Chondrocyte (in vitro differentiated cells): ENCODE measurements around the gene SERPINB4. TPM values are rescaled to one million over a fixed set of nuclear protein-coding genes. Genes with fewer than 3 reads are reported as not detected.

Experiments
- DNase-seq: peaks from one replicate; pipeline ENCODE4 v3.0.0; 2021; ENCODE audit warnings: mixed read lengths, low spot score
- H3K27ac Mint-ChIP-seq: one replicate; pipeline ENCODE4 v1.8.0; 2021; ENCODE audit warnings: mild to moderate bottlenecking, moderate library complexity, mixed read lengths; ENCODE audit not compliant: unreplicated experiment
- H3K27me3 Mint-ChIP-seq: 2 replicates; pipeline ENCODE4 v1.8.0; 2021; ENCODE audit warnings: low read depth, mixed read lengths
- H3K36me3 Mint-ChIP-seq: 2 replicates; pipeline ENCODE4 v1.8.0; 2021; ENCODE audit warnings: low read depth, mixed read lengths
- H3K4me1 Mint-ChIP-seq: 2 replicates; pipeline ENCODE4 v1.8.0; 2021; ENCODE audit warnings: low read depth, mild to moderate bottlenecking, mixed read lengths
- H3K4me3 Mint-ChIP-seq: one replicate; pipeline ENCODE4 v1.8.0; 2021; ENCODE audit warnings: mild to moderate bottlenecking, moderate library complexity, mixed read lengths; ENCODE audit not compliant: unreplicated experiment
- H3K9me3 Mint-ChIP-seq: 2 replicates; pipeline ENCODE4 v1.8.0; 2021; ENCODE audit warnings: low read depth, mixed read lengths
- total RNA-seq: library from RNA; stranded (reverse); gene quantifications from 3 replicates; pipeline ENCODE4 v1.2.1, GENCODE V29; 2021
- TF ChIP-seq, protein P1 (sequence below): fragments of 200-600 bp; sonication (generic); IDR thresholded peaks from 2 replicates; pipeline ENCODE4 v1.5.0; 2021; ENCODE audit warnings: antibody characterized with exemption, mild to moderate bottlenecking, moderate library complexity

Gene SERPINB4
- total RNA-seq, 1 donor from 2014 or later, result not detected

DNA sequence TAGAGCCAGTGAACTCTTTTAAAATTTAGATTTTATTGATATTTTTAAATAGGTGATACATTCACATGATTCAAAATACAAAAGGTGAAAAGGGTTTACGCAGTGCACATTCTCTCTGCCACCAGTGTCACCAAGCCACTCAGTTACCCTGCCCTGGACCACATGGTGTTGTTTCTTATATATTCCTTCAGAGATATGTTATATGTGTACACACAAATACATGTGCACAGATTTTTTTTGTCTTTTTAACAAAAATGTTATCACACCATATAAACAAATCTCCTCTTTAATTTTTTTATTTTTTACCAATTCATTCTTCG lies 26.2 kb downstream of the SERPINB4 start:
- DNase-seq, result no peak
- Mint-ChIP-seq H3K36me3 (no peaks in the 10 kb centered on the region), H3K4me3 (no peak overlapping the region), H3K27me3 (peaks cover 14% of the 10 kb centered on the region), H3K9me3 (peaks cover 8% of the 10 kb centered on the region), H3K4me1 (no peaks in the 10 kb centered on the region), H3K27ac (no peak overlapping the region)
- TF ChIP-seq, protein P1, sequence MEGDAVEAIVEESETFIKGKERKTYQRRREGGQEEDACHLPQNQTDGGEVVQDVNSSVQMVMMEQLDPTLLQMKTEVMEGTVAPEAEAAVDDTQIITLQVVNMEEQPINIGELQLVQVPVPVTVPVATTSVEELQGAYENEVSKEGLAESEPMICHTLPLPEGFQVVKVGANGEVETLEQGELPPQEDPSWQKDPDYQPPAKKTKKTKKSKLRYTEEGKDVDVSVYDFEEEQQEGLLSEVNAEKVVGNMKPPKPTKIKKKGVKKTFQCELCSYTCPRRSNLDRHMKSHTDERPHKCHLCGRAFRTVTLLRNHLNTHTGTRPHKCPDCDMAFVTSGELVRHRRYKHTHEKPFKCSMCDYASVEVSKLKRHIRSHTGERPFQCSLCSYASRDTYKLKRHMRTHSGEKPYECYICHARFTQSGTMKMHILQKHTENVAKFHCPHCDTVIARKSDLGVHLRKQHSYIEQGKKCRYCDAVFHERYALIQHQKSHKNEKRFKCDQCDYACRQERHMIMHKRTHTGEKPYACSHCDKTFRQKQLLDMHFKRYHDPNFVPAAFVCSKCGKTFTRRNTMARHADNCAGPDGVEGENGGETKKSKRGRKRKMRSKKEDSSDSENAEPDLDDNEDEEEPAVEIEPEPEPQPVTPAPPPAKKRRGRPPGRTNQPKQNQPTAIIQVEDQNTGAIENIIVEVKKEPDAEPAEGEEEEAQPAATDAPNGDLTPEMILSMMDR, result no peak

DNA sequence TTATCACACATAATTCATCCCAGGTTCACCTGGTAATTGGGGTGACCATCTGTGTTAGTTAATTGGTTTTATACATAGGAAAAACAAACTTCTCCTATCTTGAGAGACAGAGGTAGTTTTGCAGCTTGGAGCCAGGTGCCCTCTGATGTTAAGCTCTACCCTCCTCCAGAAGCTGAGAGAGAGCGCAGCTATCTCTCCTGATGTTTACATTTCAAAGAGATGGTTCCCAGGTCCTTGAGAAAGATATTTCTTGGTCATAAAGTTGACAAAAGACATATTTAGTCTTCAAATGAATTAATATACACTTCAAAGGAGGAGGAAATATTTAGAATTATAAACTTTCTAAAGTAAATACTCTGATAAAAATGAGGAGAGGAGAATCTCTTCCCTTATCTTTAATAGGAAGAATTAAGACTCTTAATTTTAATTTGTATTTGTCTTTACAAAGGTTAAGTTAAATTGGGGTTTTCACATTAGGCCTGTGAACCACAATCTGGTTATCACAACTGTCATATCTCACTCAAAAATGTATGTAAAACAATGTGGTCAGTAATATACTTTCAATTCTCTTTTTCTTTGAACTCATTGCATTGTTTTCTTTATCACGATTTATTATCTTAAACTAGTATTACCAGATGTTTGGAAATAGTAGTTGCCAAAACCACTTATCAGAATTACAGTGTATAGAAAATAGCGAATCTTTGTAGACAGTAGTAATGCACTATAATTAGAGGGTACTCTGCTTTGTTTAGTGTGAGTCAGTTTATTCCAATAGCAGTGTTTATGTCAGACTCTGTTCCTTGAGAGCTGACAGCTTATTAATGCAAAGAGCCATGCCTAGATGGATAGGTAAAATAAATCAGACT lies 26.8 kb downstream of the SERPINB4 start:
- Mint-ChIP-seq H3K4me3 (no peak overlapping the region), H3K27me3 (peaks cover 14% of the 10 kb centered on the region), H3K27ac (no peak overlapping the region), H3K4me1 (no peaks in the 10 kb centered on the region), H3K36me3 (no peaks in the 10 kb centered on the region), H3K9me3 (peaks cover 8% of the 10 kb centered on the region)
- DNase-seq, result no peak
- TF ChIP-seq, protein P1, result no peak

DNA sequence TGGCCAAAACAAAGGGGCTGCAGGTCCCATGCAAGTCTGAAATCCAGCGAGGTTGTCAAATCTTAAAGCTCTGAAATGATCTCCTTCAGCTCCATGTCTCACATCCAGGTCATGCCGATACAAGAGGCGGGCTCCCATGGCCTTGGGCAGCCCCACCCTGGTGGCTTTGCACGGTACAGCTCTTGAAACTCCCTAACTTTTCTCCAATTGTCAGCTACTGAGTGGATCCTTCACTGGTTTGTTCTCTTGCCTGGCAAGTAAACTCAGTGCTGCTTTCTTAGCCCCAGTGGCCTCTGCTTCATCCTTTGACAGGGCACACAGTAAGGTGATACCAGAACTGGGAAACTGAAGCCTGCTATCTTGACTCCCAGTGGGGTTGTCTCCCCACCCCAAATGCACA lies 30.6 kb downstream of the SERPINB4 start:
- Mint-ChIP-seq H3K27me3 (peaks cover 17% of the 10 kb centered on the region), H3K4me1 (no peaks in the 10 kb centered on the region), H3K27ac (no peak overlapping the region), H3K4me3 (no peak overlapping the region), H3K36me3 (no peaks in the 10 kb centered on the region), H3K9me3 (no peaks in the 10 kb centered on the region)
- DNase-seq, result no peak
- TF ChIP-seq, protein P1, result no peak

DNA sequence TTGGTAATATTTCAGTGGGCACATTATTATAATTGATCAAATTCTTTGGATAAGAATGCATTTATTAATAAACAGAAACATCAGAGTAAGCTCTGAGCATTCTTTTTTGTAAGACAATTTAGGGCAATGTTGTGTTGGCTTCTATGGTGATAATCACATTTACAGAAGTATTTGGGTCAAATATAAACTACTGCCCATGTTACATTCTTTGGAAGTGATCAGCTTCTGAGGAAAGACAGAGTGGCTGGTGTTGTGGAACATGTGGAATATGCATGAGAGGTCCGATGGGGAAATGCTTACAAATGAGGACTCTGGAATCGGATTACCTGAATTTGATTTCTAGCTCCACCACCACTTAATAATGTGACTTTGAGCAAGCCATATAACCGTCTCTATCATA lies 37.5 kb downstream of the SERPINB4 start:
- Mint-ChIP-seq H3K9me3 (no peaks in the 10 kb centered on the region), H3K27me3 (peaks cover 26% of the 10 kb centered on the region), H3K36me3 (no peaks in the 10 kb centered on the region), H3K4me1 (no peaks in the 10 kb centered on the region), H3K27ac (no peak overlapping the region), H3K4me3 (no peak overlapping the region)
- TF ChIP-seq, protein P1, result no peak
- no peak for DNase-seq

DNA sequence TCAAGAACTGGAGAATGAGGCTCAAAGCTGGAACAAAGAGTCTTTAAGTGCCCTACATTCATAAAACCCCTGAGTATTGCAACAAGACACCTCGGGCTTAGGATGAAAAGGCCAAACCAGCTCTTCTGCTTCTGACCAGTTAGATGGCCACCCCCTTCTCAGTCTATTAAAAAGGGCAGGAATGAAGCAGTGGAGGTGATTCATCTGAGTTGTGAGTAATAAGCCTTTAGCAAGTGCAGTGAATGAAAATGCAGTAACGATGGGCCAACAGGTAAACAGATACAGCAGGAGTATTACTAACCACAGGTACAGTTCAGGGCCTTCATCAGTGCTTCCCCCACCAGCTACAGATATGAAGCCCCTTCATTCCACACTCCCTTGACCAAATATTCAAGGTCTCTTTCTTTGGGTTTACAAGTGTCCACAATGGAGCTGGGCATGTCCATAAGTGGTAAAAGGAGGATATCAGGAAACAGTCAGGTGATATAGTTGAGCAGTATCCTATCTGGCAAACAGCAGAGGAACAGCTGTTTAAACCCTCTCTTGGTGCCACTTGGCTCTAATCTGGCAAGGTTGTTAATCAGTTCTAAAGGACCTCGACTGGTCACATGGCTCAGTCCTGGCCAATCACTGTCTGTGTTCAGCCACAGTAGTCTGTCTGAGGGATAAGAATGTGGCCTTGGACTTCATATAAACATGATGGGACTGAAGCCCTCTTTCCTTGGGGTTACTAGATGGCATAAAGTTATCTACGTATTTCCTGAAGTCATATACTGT lies 39.1 kb downstream of the SERPINB4 start:
- Mint-ChIP-seq H3K9me3 (no peaks in the 10 kb centered on the region), H3K4me1 (no peaks in the 10 kb centered on the region), H3K36me3 (no peaks in the 10 kb centered on the region), H3K27ac (no peak overlapping the region), H3K27me3 (peaks cover 23% of the 10 kb centered on the region), H3K4me3 (no peak overlapping the region)
- no peak for DNase-seq
- TF ChIP-seq, protein P1, result no peak
